Stimulated activated CD8-positive, alpha-beta memory T cell treated with anti-CD3 and anti-CD28 coated beads, Interleukin-12 subunit alpha, Interleukin-12 subunit beta, amount 100 ng/mL, for 4 hours (primary cell): ENCODE data around the gene SPHK2.
"Not testable (repeated sequence)": the region's sequence is repeated elsewhere in the genome, so short reads cannot be mapped to it uniquely, and the experiment has no call there.

Source experiments
- DNase-seq: peaks from one replicate; pipeline ENCODE4 v3.0.0-alpha.2; 2020; ENCODE audit warnings: low read depth

The SPHK2 gene

DNA sequence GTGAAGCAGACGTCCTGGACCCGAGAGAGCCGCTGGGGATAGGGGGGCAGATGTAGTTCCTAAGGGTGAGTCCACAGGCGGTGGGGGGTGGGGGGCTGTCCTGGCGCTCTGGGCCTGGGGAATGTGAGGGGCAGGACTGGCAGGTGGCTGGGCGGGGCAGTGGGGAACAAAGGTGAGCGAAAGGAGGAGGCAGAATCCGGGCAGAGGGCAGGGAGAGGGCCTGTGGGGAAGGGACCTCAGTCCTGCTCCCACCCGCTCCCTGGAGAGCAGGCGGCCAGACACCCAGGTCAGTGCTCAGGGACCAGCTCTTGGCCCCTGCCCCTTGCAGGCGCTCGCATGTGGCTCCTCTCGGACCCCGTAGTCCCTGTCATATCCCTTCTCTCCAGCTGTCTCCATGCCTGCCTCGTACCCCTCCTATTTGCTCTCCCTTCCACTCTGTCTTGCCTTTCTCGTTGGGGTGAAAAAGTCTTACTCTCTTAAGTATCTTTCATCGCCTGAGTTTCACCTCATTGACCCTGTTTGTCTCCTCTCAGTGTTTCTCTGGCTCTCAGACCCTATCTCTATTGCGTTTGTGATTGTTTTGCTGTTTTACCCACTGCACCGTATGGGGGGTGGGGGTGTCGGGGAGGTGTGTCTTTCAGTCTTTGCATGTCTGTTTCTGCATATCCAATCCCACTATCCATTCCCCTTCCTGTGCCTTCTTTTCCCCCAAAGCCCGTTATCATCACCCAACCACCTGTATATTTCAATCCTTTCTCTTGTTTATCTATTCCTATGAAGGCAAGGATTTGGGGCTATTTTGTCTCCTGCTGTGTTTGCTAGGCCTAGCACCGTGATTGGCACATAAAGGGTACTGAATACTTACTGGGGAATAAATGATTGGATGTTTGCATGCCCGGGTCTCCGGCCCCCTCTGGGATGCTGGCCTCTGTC is 5.8 kb downstream of the SPHK2 start:
- no peak for DNase-seq

DNA sequence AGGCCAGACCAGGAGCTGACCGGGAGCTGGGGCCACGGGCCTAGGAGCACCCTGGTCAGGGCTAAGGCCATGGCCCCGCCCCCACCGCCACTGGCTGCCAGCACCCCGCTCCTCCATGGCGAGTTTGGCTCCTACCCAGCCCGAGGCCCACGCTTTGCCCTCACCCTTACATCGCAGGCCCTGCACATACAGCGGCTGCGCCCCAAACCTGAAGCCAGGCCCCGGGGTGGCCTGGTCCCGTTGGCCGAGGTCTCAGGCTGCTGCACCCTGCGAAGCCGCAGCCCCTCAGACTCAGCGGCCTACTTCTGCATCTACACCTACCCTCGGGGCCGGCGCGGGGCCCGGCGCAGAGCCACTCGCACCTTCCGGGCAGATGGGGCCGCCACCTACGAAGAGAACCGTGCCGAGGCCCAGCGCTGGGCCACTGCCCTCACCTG is 6.6 kb downstream of the SPHK2 start:
- no peak for DNase-seq

DNA sequence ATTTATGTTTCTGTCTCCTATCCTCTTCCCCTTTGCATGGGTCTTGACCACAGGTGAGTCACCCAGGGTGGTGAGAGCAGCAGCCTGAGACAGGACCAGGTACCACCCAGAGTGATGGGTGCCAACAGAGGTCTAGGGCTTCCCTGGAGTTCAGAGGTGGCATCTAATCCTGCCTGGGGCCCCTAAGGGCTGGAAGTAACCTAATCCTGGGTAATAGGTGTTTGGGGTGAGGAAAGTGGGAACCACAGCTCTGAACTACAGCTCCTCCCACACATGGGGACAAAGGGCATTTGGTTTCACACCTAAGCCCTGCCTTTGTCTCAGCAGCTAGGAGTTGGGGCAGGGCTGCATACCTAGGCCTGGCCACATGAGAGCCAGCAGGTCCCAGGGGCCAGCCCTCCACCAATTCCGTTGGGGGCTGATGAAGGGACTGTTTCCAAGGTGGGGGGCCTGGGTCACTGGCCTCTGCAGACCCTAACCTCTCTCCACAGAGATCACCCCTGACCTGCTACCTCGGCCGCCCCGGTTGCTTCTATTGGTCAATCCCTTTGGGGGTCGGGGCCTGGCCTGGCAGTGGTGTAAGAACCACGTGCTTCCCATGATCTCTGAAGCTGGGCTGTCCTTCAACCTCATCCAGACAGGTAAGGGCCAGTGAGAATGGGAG is 8.0 kb downstream of the SPHK2 start:
- DNase-seq, result no peak

DNA sequence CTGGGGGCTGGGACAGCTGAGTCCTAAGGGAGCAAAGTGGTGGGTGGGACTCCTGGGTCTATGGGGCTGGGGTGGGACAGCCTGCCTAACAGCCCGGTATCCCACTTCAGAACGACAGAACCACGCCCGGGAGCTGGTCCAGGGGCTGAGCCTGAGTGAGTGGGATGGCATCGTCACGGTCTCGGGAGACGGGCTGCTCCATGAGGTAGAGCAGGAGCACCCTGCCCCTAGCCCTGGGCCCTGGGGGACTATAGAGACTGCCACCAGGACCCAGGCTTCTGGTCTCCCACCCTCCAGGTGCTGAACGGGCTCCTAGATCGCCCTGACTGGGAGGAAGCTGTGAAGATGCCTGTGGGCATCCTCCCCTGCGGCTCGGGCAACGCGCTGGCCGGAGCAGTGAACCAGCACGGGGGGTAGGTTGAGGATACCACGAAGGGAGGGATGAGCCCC is 8.6 kb downstream of the SPHK2 start:
- no peak for DNase-seq

DNA sequence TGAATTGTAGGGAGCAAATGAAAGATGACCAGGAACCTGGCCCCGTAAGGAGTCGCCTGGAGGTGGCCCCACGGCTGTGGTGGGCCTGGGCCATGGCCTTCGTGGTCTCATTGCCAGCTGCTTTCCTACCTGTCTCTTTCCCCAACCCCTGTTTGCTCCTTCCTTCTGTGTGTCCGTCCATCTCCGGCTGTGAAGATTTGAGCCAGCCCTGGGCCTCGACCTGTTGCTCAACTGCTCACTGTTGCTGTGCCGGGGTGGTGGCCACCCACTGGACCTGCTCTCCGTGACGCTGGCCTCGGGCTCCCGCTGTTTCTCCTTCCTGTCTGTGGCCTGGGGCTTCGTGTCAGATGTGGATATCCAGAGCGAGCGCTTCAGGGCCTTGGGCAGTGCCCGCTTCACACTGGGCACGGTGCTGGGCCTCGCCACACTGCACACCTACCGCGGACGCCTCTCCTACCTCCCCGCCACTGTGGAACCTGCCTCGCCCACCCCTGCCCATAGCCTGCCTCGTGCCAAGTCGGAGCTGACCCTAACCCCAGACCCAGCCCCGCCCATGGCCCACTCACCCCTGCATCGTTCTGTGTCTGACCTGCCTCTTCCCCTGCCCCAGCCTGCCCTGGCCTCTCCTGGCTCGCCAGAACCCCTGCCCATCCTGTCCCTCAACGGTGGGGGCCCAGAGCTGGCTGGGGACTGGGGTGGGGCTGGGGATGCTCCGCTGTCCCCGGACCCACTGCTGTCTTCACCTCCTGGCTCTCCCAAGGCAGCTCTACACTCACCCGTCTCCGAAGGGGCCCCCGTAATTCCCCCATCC is 9.4 kb downstream of the SPHK2 start:
- DNase-seq, result no peak

DNA sequence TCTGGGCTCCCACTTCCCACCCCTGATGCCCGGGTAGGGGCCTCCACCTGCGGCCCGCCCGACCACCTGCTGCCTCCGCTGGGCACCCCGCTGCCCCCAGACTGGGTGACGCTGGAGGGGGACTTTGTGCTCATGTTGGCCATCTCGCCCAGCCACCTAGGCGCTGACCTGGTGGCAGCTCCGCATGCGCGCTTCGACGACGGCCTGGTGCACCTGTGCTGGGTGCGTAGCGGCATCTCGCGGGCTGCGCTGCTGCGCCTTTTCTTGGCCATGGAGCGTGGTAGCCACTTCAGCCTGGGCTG is 9.9 kb downstream of the SPHK2 start:
- no peak for DNase-seq

DNA sequence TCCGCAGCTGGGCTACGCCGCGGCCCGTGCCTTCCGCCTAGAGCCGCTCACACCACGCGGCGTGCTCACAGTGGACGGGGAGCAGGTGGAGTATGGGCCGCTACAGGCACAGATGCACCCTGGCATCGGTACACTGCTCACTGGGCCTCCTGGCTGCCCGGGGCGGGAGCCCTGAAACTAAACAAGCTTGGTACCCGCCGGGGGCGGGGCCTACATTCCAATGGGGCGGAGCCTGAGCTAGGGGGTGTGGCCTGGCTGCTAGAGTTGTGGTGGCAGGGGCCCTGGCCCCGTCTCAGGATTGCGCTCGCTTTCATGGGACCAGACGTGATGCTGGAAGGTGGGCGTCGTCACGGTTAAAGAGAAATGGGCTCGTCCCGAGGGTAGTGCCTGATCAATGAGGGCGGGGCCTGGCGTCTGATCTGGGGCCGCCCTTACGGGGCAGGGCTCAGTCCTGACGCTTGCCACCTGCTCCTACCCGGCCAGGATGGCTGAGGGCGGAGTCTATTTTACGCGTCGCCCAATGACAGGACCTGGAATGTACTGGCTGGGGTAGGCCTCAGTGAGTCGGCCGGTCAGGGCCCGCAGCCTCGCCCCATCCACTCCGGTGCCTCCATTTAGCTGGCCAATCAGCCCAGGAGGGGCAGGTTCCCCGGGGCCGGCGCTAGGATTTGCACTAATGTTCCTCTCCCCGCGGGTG is 10.4 kb downstream of the SPHK2 start:
- no peak for DNase-seq

DNA sequence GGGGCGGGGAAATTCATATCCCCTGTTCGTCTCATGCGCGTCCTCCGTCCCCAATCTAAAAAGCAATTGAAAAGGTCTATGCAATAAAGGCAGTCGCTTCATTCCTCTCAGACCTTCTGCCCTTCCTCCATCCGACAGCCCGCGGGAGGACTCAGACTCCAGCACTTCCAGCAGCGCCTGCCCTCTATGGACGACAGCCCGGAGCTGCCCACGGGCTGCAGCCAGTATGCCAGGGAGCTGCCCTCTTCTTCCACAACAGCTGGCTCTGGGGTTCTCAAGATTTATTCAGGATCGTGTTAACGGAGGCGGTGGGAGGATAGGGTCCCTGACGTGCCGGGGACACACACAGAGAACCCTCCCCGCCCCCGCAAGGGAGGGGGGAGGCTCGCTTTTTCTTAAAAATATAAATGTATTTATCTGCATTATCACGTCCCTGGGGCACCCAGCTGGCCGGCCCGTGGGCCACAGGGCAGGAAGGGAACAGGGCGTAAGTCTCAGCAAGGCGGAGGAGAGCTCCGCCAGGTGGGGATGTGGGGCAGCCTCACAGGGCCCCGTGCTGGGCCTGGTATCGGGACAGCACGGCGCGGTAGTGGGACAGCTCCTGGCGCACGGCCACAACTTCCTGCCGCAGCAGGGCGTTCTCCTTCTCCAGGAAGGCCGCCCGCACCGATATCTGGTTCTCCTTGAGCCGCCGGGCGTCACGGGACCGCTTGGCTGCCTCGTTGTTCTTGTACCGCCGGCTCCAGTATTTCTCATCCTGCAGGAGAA is 11.2 kb downstream of the SPHK2 start:
- no peak for DNase-seq

DNA sequence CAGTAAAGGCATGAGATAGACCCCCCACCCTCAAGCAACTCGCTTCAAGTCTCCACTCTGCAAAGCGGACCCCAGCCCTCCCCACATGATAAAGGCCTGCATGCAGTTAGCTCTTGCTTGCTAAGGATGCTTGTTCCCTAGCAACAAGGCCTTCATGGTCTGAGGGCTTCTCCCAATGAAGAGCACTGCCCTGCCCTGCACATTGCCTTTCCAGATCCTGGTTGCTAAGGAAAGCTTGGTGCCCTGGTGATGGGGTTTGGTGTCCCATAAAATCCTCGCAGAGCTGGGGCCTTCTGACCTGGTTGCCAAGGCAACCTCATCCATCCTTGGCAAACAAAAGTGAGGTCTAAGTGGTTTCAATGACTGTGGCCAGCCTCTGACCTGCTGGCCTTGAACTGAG is 11.9 kb downstream of the SPHK2 start:
- DNase-seq, result no peak

DNA sequence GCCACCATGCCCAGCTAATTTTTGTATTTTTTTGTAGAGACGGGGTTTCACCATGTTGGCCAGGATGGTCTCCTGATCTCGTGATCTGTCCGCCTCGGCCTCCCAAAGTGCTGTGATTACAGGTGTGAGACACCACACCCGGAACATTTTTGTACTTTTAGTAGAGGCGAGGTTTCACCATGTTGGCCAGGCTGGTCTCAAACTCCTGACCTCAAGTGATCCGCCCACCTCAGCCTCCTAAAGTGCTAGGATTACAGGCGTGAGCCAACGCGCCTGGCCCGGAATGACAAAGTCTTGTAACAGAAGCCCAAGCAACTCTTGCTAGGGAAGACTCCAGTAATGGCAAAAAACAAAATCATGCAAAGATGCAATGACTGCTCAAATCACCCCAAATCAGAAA is 13.0 kb downstream of the SPHK2 start:
- not testable (repeated sequence) for DNase-seq

DNA sequence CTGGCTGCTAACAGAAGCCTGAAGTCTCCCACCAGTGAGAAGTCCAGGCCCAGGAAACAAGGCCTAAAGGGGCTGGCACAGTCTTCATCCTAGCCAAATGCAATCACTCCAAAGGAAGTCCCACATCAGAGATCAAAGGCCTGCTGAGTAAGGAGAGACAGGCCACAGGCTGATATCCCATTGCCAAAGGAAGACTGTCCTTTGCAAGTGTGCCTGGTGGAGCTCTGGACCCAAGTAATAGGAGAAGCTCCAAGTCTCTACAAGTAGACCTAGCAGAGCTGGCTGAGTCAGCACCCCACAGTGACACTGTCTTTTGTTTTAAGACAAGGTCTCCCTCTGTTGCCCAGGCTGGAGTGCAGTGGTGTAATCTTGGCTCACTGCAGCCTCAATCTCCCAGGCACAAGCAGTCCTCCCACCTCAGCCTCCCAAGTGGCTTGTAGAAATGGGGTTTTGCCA is 13.4 kb downstream of the SPHK2 start:
- DNase-seq, result no peak

DNA sequence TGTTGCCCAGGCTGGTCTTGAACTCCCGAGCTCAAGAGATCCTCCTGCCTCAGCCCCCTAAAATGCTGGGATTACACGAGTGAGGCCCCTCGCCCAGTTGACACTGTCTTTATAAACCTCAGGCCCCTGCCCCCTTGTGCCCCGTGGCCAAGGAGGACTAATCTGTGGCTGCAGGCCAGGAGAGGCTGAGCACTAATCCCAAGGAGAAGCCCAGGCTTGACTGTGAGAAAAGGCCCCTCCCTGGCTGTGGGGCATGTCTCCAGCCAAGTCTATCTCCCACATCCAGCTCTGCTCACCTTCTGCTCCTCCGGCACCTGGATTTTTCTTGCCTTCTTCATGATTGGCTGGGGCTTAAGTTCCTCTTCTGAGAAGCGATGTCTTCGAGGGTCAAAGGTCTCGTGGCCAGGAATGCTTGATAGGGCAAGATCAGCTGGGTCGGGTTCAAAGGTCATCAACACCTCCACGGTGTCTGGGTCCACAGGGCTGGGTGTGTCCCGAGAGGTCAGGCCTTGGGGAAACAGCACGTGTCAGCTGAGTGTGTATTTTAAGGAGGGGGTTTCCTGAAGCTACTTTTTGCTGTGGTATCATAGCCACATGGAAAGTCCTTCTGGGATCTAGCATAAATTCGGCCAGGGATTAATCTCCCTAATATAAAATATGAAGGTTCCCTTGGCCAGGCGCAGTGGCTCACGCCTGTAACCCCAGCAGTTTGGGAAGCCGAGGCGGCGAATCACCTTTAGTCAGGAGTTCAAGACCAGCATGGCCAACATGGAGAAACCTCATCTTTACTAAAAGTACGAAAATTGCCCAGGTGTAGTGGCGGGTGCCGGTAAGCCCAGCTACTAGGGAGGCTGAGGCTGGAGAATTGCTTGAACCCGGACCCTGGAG is 14.1 kb downstream of the SPHK2 start:
- no peak for DNase-seq

DNA sequence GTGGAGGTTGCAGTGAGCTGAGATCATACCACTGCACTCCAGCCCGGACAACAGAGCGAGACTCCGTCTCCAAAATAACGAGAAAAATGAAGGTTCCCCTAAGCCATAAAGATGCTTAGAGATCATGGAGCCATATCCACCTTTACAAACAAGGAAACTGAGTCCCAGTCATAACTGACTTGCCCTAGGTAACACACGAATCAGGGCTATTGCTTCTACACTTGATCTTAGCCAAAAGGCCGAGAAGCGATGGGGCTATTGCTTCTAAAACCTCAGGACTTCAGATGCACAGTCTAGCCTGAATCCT is 14.7 kb downstream of the SPHK2 start:
- DNase-seq, result no peak

DNA sequence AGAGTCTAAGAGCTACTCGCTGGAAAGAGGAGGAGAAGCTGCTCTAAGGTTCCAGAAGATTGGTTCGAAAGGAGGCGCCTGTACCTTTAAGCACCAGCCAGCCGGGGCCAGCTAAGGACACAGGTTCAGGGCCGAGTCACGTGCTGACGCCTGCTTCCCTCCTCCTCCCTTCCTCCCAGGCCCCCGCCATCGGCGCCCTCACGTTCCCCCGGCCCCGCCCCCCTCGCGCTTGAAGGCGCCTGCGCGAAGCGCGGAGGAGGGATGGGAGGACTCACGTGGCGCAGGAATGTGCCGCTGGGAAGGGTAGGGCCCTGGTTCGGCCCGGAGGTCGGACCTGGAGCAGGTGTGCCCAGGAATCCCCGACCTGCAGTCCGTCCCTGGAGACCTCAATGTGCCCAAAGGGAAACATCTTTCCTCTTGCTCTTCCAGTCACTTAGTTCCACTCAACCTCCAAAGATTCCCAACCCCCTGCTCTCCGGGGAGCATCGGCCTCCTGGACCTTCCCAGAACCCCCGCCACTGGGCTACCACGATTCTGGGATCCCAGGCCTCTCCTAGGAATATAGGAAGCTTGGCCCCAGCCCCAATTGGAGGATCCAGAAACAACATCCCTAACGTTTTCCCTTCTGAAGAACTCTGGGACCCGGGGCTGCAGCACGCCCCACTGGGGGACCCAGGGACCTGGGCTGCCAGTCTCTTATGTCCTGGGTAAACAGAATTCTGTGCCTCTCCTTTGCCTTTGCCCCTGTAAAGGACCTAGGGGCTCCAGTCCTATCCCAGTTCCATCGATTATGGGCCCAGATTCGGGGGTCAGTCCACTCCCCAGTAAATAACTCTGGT is 15.3 kb downstream of the SPHK2 start:
- DNase-seq, result peak; percentile 84

DNA sequence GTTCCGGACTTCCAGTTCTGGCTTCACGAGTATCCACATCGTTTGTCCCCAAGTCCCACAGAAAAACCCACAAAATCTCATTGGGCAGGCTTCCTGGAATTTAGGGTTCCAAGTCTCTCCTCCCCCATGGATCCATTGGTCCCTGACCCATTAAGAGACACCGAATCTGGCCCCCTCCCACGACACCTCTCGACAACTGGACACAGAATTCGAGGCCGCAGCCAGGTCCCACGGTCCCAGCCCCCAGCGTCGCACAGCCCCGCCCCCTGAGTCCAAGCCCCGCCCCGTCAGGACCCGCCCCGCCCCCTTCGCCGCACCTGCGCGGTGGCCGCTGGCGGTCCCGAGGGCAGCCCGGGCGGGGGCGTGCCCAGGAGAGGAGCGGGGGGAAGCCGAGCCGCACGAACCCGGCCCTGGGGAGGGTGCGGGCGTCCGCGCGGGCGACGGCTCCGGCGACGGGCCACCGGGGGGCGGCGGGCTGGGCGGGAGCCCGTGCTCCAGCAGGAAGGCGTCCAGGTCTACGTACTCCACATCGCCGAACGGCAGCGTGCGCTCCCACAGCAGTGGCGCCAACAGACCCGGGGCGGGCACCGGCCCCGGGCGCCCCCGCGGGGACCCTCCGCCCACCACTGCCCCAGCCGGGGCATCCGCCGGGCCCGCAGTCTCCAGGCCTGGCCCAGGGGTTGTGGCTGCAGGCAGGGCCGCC is 16.1 kb downstream of the SPHK2 start:
- DNase-seq, result peak; percentile 66

DNA sequence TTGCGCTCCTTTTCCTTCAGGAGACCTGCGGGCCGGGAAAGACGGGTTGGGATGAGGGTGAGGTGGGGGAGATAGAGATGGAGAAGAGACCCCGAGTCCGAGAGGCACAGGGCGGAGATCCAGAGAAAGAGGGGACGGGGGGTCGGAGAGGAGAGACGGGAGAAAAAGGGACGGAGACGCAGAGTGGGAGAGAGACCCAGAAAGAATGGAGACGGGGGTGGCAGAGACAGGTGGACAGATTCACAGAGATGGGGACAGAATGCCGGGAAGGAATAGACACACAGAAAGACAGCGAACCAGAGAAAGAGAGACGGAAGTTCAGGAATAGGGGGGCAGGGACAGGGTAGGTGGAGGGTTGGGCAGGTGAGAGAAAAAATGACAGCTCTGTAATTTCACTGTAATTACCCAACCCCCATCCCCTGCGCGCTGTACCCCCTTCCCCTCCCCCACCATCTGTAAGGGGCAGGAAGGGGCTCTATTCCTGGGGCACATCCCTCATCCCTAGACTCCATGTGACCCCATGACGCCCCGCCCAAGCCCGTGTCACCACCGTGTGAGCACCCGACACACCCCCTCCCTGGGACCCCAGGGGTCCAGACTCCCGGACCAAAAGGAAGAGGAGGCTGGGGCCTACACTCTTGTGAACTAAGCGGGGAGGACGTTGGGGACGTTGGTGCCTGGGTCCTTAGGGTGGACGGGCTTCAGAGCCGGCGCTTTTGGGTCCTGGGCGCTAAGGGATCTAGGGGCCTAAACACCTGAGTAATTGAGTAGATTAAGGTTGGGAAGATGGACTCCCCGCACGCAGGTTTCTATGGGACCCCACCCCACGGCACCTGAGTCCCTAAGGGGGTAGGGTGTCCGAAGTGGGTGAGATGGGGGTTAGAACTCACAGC is 16.9 kb downstream of the SPHK2 start:
- DNase-seq, result no peak

DNA sequence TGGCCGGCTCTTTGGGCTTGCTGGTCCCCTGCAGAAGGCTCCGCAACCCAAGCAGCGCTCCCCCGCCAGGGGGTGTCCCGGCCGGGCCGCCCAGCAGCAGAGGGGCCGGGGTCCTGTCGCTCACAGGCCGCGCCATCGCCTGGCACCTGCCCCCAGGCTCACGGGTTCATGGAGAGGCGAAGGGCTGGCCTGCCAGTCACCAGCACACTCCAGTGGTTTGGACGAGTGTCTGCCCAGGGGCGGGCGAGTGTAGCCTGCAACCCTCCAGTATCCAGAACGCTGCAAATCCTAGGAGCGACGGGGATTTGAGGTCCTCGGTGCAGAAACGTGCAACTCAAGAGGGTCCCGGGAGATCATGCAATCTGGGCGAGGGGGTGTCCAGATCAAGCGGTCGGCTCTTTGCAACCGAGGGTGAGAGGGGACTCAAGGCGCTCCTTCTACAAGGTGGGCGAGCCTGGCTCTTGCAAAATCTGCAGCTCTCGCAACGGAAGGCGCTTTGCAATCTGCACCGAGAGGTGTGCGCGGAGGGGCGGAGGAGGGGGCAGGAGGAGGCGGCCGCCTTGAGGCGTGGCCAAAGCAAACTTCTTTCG is 17.6 kb downstream of the SPHK2 start, which contains the start of gene DBP:
Gene DBP, minus strand, starts transcription at position 521 of the 590 bp plus-strand sequence. Its CDS starts 385 bp downstream, at position 136.
- DNase-seq, result no peak
